Measurements from ENCODE around the gene CADPS. TPM values are rescaled to one million over a fixed set of nuclear protein-coding genes. Genes with fewer than 3 reads are reported as not detected.

The CADPS gene
- total and polyA plus RNA-seq, 9 of the 15 experiments (the other 6 are each of a cell fraction or from before 2014, with no cell fraction given), result not detected

- intact Hi-C loops (cut with micrococcal nuclease) (no loop called here), in situ Hi-C loops (cut with MboI) (no loop called here)
- no peak overlapping the region for H3K4me3 ChIP-seq
- H3K27ac ChIP-seq (ENCODE audit: extremely low read depth, low read depth, low read length), result no peak overlapping the region
- H2AFZ ChIP-seq (ENCODE audit: low read depth, low read length), result no peak overlapping the region
- no peak for TF ChIP-seq DMBX1 (CRISPR knock-in tag; IDR thresholded peaks at IDR 0.05; ENCODE audit: borderline replicate concordance)
- no peak for TF ChIP-seq ADNP (tag; IDR thresholded peaks at IDR 0.05)
- no peak for TF ChIP-seq ZNF551 (CRISPR knock-in tag; IDR thresholded peaks at IDR 0.05)
- TF ChIP-seq HMG20B (CRISPR knock-in tag; IDR thresholded peaks at IDR 0.05), result no peak
- TF ChIP-seq ZNF217 (CRISPR knock-in tag; IDR thresholded peaks at IDR 0.05), result no peak
- no peak for TF ChIP-seq RBM25 (IDR thresholded peaks at IDR 0.05; ENCODE audit: low read depth, low read length, severe bottlenecking)
- TF ChIP-seq NFXL1 (CRISPR knock-in tag; IDR thresholded peaks at IDR 0.05), result no peak
- H3K27me3 ChIP-seq (ENCODE audit: control insufficient read depth in 2 of 2, insufficient read depth in 2 of 2, low read length in 2 of 2), result no peaks in the 10 kb centered on the region
- CTCF ChIA-PET (ENCODE audit: low intra/inter-chr PET ratio), result no interaction called here
- H3K9me1 ChIP-seq (ENCODE audit: control insufficient read depth, insufficient read depth, low read length), result no peaks in the 10 kb centered on the region
- no peaks in the 10 kb centered on the region for H3K36me3 ChIP-seq (ENCODE audit: control insufficient read depth, insufficient read depth, low read length)
- H4K20me1 ChIP-seq (replicated peaks; ENCODE audit: control insufficient read depth, insufficient read depth, low read length), result no peaks in the 10 kb centered on the region
- no peak overlapping the region for H3K4me2 ChIP-seq (ENCODE audit: insufficient read depth, low read length)
- ATAC-seq, result no peak
- no peak overlapping the region for H3K9ac ChIP-seq (ENCODE audit: insufficient read depth in 1 of 2, low read depth in 2 of 2, low read length in 2 of 2)
- no peaks in the 10 kb centered on the region for H3K79me2 ChIP-seq (ENCODE audit: control insufficient read depth, insufficient read depth, low read length)
- H3K9me3 ChIP-seq (replicated peaks; ENCODE audit: control insufficient read depth, insufficient read depth, low read depth, low read length), result no peaks in the 10 kb centered on the region
- FAIRE-seq, result no peak
- H3K4me1 ChIP-seq (replicated peaks in 1 of 2; ENCODE audit: control insufficient read depth in 2 of 2, insufficient read depth in 2 of 2, low read length in 2 of 2), result no peaks in the 10 kb centered on the region
- DNase-seq (ENCODE audit: extremely low read depth in 1 of 4, low spot score in 3 of 4), result no peak
- WGBS (ENCODE audit: insufficient coverage, low coverage, missing lambda C conversion rate), result 7% methylated on average over 2 of the region's 2 CpGs
- POLR2A ChIA-PET, result no interaction called here
- no TSS peak for BruUV-seq (replicated peaks)
These were observed 186.4 kb downstream of the CADPS start for GRCh38 chr3:62688812-62689211.

GRCh38 chr3:62688050-62688449 is 187.2 kb downstream of the CADPS start:
- H3K9me3 ChIP-seq (replicated peaks; ENCODE audit: control insufficient read depth, insufficient read depth, low read depth, low read length), result no peaks in the 10 kb centered on the region
- H3K27me3 ChIP-seq (ENCODE audit: control insufficient read depth in 2 of 2, insufficient read depth in 2 of 2, low read length in 2 of 2), result no peaks in the 10 kb centered on the region
- BruUV-seq (replicated peaks), result no TSS peak
- in situ Hi-C loops (cut with MboI) (no loop called here), intact Hi-C loops (cut with micrococcal nuclease) (no loop called here)
- no peak for ATAC-seq
- H3K79me2 ChIP-seq (ENCODE audit: control insufficient read depth, insufficient read depth, low read length), result no peaks in the 10 kb centered on the region
- H3K9ac ChIP-seq (ENCODE audit: insufficient read depth in 1 of 2, low read depth in 2 of 2, low read length in 2 of 2), result no peak overlapping the region
- no peak for FAIRE-seq
- H3K27ac ChIP-seq (ENCODE audit: extremely low read depth, low read depth, low read length), result no peak overlapping the region
- no peaks in the 10 kb centered on the region for H3K36me3 ChIP-seq (ENCODE audit: control insufficient read depth, insufficient read depth, low read length)
- no peak overlapping the region for H3K4me2 ChIP-seq (ENCODE audit: insufficient read depth, low read length)
- WGBS (ENCODE audit: insufficient coverage, low coverage, missing lambda C conversion rate), result 0% methylated on average over 2 of the region's 2 CpGs
- DNase-seq (ENCODE audit: extremely low read depth in 1 of 4, low spot score in 3 of 4), result no peak
- CTCF ChIA-PET (ENCODE audit: low intra/inter-chr PET ratio), result no interaction called here
- H4K20me1 ChIP-seq (replicated peaks; ENCODE audit: control insufficient read depth, insufficient read depth, low read length), result no peaks in the 10 kb centered on the region
- H3K9me1 ChIP-seq (ENCODE audit: control insufficient read depth, insufficient read depth, low read length), result no peaks in the 10 kb centered on the region
- H3K4me3 ChIP-seq, result no peak overlapping the region
- H3K4me1 ChIP-seq (replicated peaks in 1 of 2; ENCODE audit: control insufficient read depth in 2 of 2, insufficient read depth in 2 of 2, low read length in 2 of 2), result no peaks in the 10 kb centered on the region
- POLR2A ChIA-PET, result no interaction called here
- no peak overlapping the region for H2AFZ ChIP-seq (ENCODE audit: low read depth, low read length)
- TF ChIP-seq PURB (CRISPR knock-in tag; IDR thresholded peaks at IDR 0.05; ENCODE audit: low read depth) (no peak), CCNT2 (IDR thresholded peaks at IDR 0.05; ENCODE audit: borderline replicate concordance, extremely low read depth, insufficient read length, low read depth, low read length) (no peak), ARNT (IDR thresholded peaks at IDR 0.05) (no peak)

Measured in K562 (cell line).